HCT116 (cell line): ENCODE measurements around the gene GTF2IRD1. TPM values are rescaled to one million over a fixed set of nuclear protein-coding genes. Genes with fewer than 3 reads are reported as not detected.
"Not testable (repeated sequence)": the region's sequence is repeated elsewhere in the genome, so short reads cannot be mapped to it uniquely, and the experiment has no call there.

Experiments
- ATAC-seq: fragments of 200-7000 bp; cut with Tn5 transposase; 2 replicates; pipeline ENCODE4 v1.9.1; 2020; ENCODE audit warnings: mild to moderate bottlenecking, moderate library complexity
- BruUV-seq: library from RNA; stranded (reverse); fragments of 400-500 nt; replicated peaks from 2 replicates; lab custom pipeline; 2021; lab: Mats Ljungman, UMichigan
- CTCF ChIA-PET: fragments of 300-600 bp; sonication (Branson Sonifier 250); formaldehyde crosslinking; loops from one replicate; lab custom pipeline; 2021; ENCODE audit warnings: antibody characterized with exemption; lab: Charles Lee
- POLR2A ChIA-PET: fragments of 300-600, 350-600 bp; sonication (Branson Sonifier 250); formaldehyde crosslinking; loops from one replicate; lab custom pipeline; 2021; ENCODE audit warnings: antibody characterized with exemption; lab: Charles Lee
- RAD21 ChIA-PET, 2 experiments: fragments of 300-600 bp; sonication (Branson Sonifier 250); formaldehyde crosslinking; loops; one replicate each; lab custom pipeline; 2023; ENCODE audit warnings: low total read pairs in 2 of 2; ENCODE audit not compliant: uncharacterized antibody in 2 of 2, unreplicated experiment in 2 of 2, low non-redundant PET in 1 of 2; lab: Charles Lee
- DNase-seq: peaks from one replicate; pipeline ENCODE4 v3.0.0-alpha.2; 2010; ENCODE audit warnings: low read depth, low spot score
- H2AFZ ChIP-seq: fragments of 200-600 bp; shearing (Covaris generic), sonication (generic); 2 replicates; pipeline ENCODE4 v1.6.1; 2017; ENCODE audit warnings: low read depth, mixed run types, mixed read lengths, antibody characterized with exemption, low read length; ENCODE audit not compliant: poor library complexity, severe bottlenecking
- H3K27ac ChIP-seq: 2 replicates; pipeline ENCODE4 v1.5.1; 2012; ENCODE audit warnings: low read depth, low read length
- H3K27me3 ChIP-seq: fragments of 200-600 bp; sonication (generic); 2 replicates; pipeline ENCODE4 v1.6.1; 2016; ENCODE audit warnings: mixed run types, low read length, mixed read lengths; ENCODE audit not compliant: insufficient read depth
- H3K36me3 ChIP-seq, 2 experiments: fragments of 200-500 bp in 1 of 2; fragments of 200-600 bp in 1 of 2; sonication (Bioruptor generic) in 1 of 2; sonication (generic) in 1 of 2; 2 replicates each; pipeline versions ENCODE4 v1.5.1 to v1.6.1; 2014 to 2016; ENCODE audit warnings: low read length in 2 of 2, inconsistent platforms in 1 of 2, mixed read lengths in 1 of 2, mixed run types in 1 of 2; ENCODE audit not compliant: insufficient read depth in 2 of 2, control insufficient read depth in 1 of 2
- H3K4me1 ChIP-seq, 2 experiments: fragments of 200-600 bp in 1 of 2; sonication (generic) in 1 of 2; 2 replicates each; pipeline versions ENCODE4 v1.5.1 to v1.6.1; 2012 to 2017; ENCODE audit warnings: low read length in 2 of 2, inconsistent platforms in 1 of 2, mild to moderate bottlenecking in 1 of 2, mixed read lengths in 1 of 2, mixed run types in 1 of 2, moderate library complexity in 1 of 2; ENCODE audit not compliant: insufficient read depth in 2 of 2, control insufficient read depth in 1 of 2
- H3K4me2 ChIP-seq: fragments of 200-600 bp; sonication (generic); 2 replicates; pipeline ENCODE4 v1.6.1; 2017; ENCODE audit warnings: mixed run types, low read length, mixed read lengths
- H3K4me3 ChIP-seq, 2 experiments: fragments of 200-600 bp in 1 of 2; sonication (generic) in 1 of 2; replicated peaks in 1 of 2; 2 replicates each; pipeline ENCODE4 v1.5.1; 2011 to 2016; ENCODE audit warnings: low read length in 2 of 2, control low read depth in 1 of 2, low read depth in 1 of 2, mild to moderate bottlenecking in 1 of 2, mixed read lengths in 1 of 2, mixed run types in 1 of 2
- H3K79me2 ChIP-seq: fragments of 200-600 bp; sonication (generic); 2 replicates; pipeline ENCODE4 v1.6.1; 2017; ENCODE audit warnings: mild to moderate bottlenecking, mixed run types, low read length, moderate library complexity, mixed read lengths; ENCODE audit not compliant: insufficient read depth
- H3K9ac ChIP-seq: fragments of 200-600 bp; sonication (generic); 2 replicates; pipeline ENCODE4 v1.6.1; 2016; ENCODE audit warnings: low read length, mixed read lengths
- H3K9me2 ChIP-seq: fragments of 200-600 bp; sonication (generic), shearing (Covaris generic); 2 replicates; pipeline ENCODE4 v1.6.1; 2017; ENCODE audit warnings: mixed run types, mild to moderate bottlenecking, moderate library complexity; ENCODE audit not compliant: insufficient read depth
- H3K9me3 ChIP-seq, 2 experiments: fragments of 200-500 bp in 1 of 2; fragments of 200-600 bp in 1 of 2; sonication (Bioruptor generic) in 1 of 2; sonication (generic) in 1 of 2; 2 replicates each; pipeline ENCODE4 v1.6.1; 2014 to 2017; ENCODE audit warnings: low read length in 2 of 2, mixed read lengths in 2 of 2, inconsistent platforms in 1 of 2, low read depth in 1 of 2, mild to moderate bottlenecking in 1 of 2, mixed run types in 1 of 2, moderate library complexity in 1 of 2; ENCODE audit not compliant: control insufficient read depth in 1 of 2, insufficient read depth in 1 of 2
- H4K20me1 ChIP-seq: fragments of 200-600 bp; sonication (generic), shearing (Covaris generic); 2 replicates; pipeline ENCODE4 v1.6.1; 2017; ENCODE audit warnings: mixed run types, mild to moderate bottlenecking, moderate library complexity; ENCODE audit not compliant: insufficient read depth
- ATF3 ChIP-seq: IDR thresholded peaks from 2 replicates; pipeline ENCODE4 v1.6.1; 2012
- CEBPB ChIP-seq: IDR thresholded peaks from 2 replicates; pipeline ENCODE4 v1.6.1; 2012; ENCODE audit warnings: low read depth
- CTCF ChIP-seq, 3 experiments: fragments of 200-600 bp in 1 of 3; sonication (generic) in 1 of 3; IDR thresholded peaks in 2 of 3; conservative IDR thresholded peaks in 1 of 3; 2 replicates each; pipeline ENCODE4 v1.5.1; 2012 to 2017; ENCODE audit warnings: low read depth in 2 of 3, low read length in 2 of 3, antibody characterized with exemption in 1 of 3, borderline replicate concordance in 1 of 3, control low read depth in 1 of 3, mild to moderate bottlenecking in 1 of 3, mixed read lengths in 1 of 3, mixed run types in 1 of 3, moderate library complexity in 1 of 3; ENCODE audit not compliant: insufficient read depth in 1 of 3
- EGR1 ChIP-seq: IDR thresholded peaks from 2 replicates; pipeline ENCODE4 v1.6.1; 2012; ENCODE audit warnings: low read depth
- EZH2 ChIP-seq: fragments of 200-600 bp; sonication (generic); IDR thresholded peaks from 2 replicates; pipeline ENCODE4 v1.6.1; 2017; ENCODE audit warnings: antibody characterized with exemption, mixed run types
- EZH2phosphoT487 ChIP-seq: fragments of 200-600 bp; IDR thresholded peaks from 2 replicates; pipeline ENCODE4 v1.6.1; 2018; ENCODE audit warnings: antibody characterized with exemption, borderline replicate concordance
- FOSL1 ChIP-seq: IDR thresholded peaks from 2 replicates; pipeline ENCODE4 v1.6.1; 2012; ENCODE audit warnings: low read depth
- MAX ChIP-seq: IDR thresholded peaks from 2 replicates; pipeline ENCODE4 v1.6.1; 2012
- RAD21 ChIP-seq: IDR thresholded peaks from 2 replicates; pipeline ENCODE4 v1.6.1; 2012; ENCODE audit warnings: low read depth, mild to moderate bottlenecking
- TCF7L2 ChIP-seq: IDR thresholded peaks from 2 replicates; pipeline ENCODE4 v1.7.0; 2011; ENCODE audit warnings: borderline replicate concordance, inconsistent platforms; ENCODE audit not compliant: insufficient read depth, insufficient read length; ENCODE audit errors: extremely low read depth
- ZBTB33 ChIP-seq: IDR thresholded peaks from 2 replicates; pipeline ENCODE4 v1.6.1; 2011; ENCODE audit warnings: mild to moderate bottlenecking, low read length, moderate library complexity; ENCODE audit not compliant: insufficient replicate concordance; ENCODE audit errors: extremely low read depth
- intact Hi-C: fragments of 100-400 bp; cut with micrococcal nuclease; formaldehyde crosslinking; loops from 2 replicates; pipeline ENCODE4 v1.10.0; 2022
- total RNA-seq: library from RNA; stranded (reverse); gene quantifications from one replicate; pipeline ENCODE4 v1.2.1, GENCODE V29; 2021; ENCODE audit not compliant: unreplicated experiment

The GTF2IRD1 gene
- total RNA-seq, 1 experiment from 2014 or later, result 34.5 TPM

GRCh38 chr7:74488518-74489030 is 34.9 kb downstream of the GTF2IRD1 start:
- POLR2A ChIA-PET, result interaction anchor here (1.5 kb wide), 1 partner anchor 10 kb away, joined by 3 read pairs; no protein-coding TSS in a partner anchor
- ATAC-seq, H3K36me3 ChIP-seq, BruUV-seq, CTCF ChIA-PET, H3K4me3 ChIP-seq, RAD21 ChIA-PET, H3K9ac ChIP-seq, H3K4me2 ChIP-seq, H3K9me2 ChIP-seq, H3K27ac ChIP-seq, H3K27me3 ChIP-seq, DNase-seq, H4K20me1 ChIP-seq, H2AFZ ChIP-seq, H3K9me3 ChIP-seq: not testable (repeated sequence)
- H3K4me1 ChIP-seq, result peaks cover 22 to 24% of the 10 kb centered on the region in 2 experiments
- intact Hi-C loops, result loop anchor here (5.0 kb wide), 1 partner anchor 51 kb away; no protein-coding TSS in a partner anchor
- H3K79me2 ChIP-seq, result peaks cover 23% of the 10 kb centered on the region

- H3K9me3 ChIP-seq, result no peaks in the 10 kb centered on the region
- ChIA-PET RAD21 (interaction anchor here in 1 of 2 experiments (0.6 kb wide), 1 partner anchor 93 kb away, joined by 3 read pairs; no protein-coding TSS in a partner anchor), CTCF (no interaction called here), POLR2A (no interaction called here)
- no peaks in the 10 kb centered on the region for H3K27me3 ChIP-seq
- H3K79me2 ChIP-seq, result peaks cover 13% of the 10 kb centered on the region
- H3K9me2 ChIP-seq, result no peaks in the 10 kb centered on the region
- ATAC-seq (no peak), DNase-seq (no peak)
- no peak overlapping the region for H3K4me3 ChIP-seq
- no peak overlapping the region for H3K4me2 ChIP-seq
- H2AFZ ChIP-seq, result no peak overlapping the region
- no peaks in the 10 kb centered on the region for H3K36me3 ChIP-seq
- intact Hi-C loops, result loop anchor here (5.0 kb wide), 1 partner anchor 53 kb away; no protein-coding TSS in a partner anchor
- H3K9ac ChIP-seq, result no peak overlapping the region
- H3K27ac ChIP-seq, result no peak overlapping the region
- H4K20me1 ChIP-seq, result no peaks in the 10 kb centered on the region
- BruUV-seq, result no TSS peak
- TF ChIP-seq EZH2phosphoT487 (no peak), CEBPB (no peak), ZBTB33 (no peak), MAX (no peak), TCF7L2 (no peak), EZH2 (no peak), EGR1 (no peak), ATF3 (no peak), RAD21 (no peak), CTCF (IDR thresholded peaks at IDR 0.05 in 2 of 3, conservative IDR thresholded peaks at IDR 0.05 in 1 of 3; ENCODE audit: borderline replicate concordance in 1 of 3, insufficient read depth in 1 of 3, low read depth in 2 of 3, low read length in 2 of 3) (no peak), FOSL1 (no peak)
- peaks cover 11 to 12% of the 10 kb centered on the region in 2 experiments for H3K4me1 ChIP-seq
Measured at GRCh38 chr7:74489997-74490945, 36.6 kb downstream of the GTF2IRD1 start.
